ENCODE data around the gene MRPL20. TPM values are rescaled to one million over a fixed set of nuclear protein-coding genes. Genes with fewer than 3 reads are reported as not detected.

Gene MRPL20
- total and polyA plus RNA-seq, 9 of the 15 experiments (the other 6 are each of a cell fraction or from before 2014, with no cell fraction given): 180 to 671 (median 229) TPM

GRCh38 chr1:1402072-1402900, 4.8 kb downstream of the MRPL20 start:
- FAIRE-seq: peak; percentile 80
- peaks cover 78% of the 10 kb centered on the region for H3K36me3 ChIP-seq (ENCODE audit: control insufficient read depth, insufficient read depth, low read length)
- TF ChIP-seq ZNF764 (CRISPR knock-in tag; IDR thresholded peaks at IDR 0.05; ENCODE audit: low read depth): peak; percentile 90
- peak; percentile 29 to 53; a peak in 3 of 4 replicates for TF ChIP-seq RAD21 (CRISPR knock-in tag; conservative IDR thresholded peaks at IDR 0.05 in 1 of 2, IDR thresholded peaks at IDR 0.05 in 1 of 2)
- TF ChIP-seq ZC3H8 (IDR thresholded peaks at IDR 0.05): no peak
- TF ChIP-seq CBX1 (IDR thresholded peaks at IDR 0.05; ENCODE audit: low read depth): no peak
- peak; percentile 21; the same call in 1 of the 2 replicates for TF ChIP-seq CREB3L1 (IDR thresholded peaks at IDR 0.05; ENCODE audit: borderline replicate concordance, low read depth)
- TF ChIP-seq XRCC5 (IDR thresholded peaks at IDR 0.05; ENCODE audit: low read depth, low read length): peak; percentile 73; the same call in 1 of the 2 replicates
- TF ChIP-seq GABPB1 (CRISPR knock-in tag; IDR thresholded peaks at IDR 0.05): peak; percentile 39; the same call in 1 of the 2 replicates
- no peak for TF ChIP-seq PCBP1 (IDR thresholded peaks at IDR 0.05; ENCODE audit: low read depth, low read length, poor library complexity, severe bottlenecking)
- TF ChIP-seq ZNF511 (CRISPR knock-in tag; IDR thresholded peaks at IDR 0.05): peak; percentile 14; the same call in 1 of the 2 replicates
- TF ChIP-seq TEAD1 (CRISPR knock-in tag; IDR thresholded peaks at IDR 0.05): 0 out of 4 replicates have a peak, but pooled peaks of 1 of the 2 experiments have one; percentile 3
- no peak for TF ChIP-seq ZNF140 (CRISPR knock-in tag; IDR thresholded peaks at IDR 0.05)
- no peak for TF ChIP-seq FOXP4 (CRISPR knock-in tag; IDR thresholded peaks at IDR 0.05; ENCODE audit: borderline replicate concordance)
- TF ChIP-seq SMARCA4 (IDR thresholded peaks at IDR 0.05): no peak
- TF ChIP-seq MEF2D (tag; conservative IDR thresholded peaks at IDR 0.05; ENCODE audit: low read depth): 0 out of 2 replicates have a peak, but pooled peaks have one; percentile 9

More at GRCh38 chr1:1402072-1402900, 4.8 kb downstream of the MRPL20 start:
- WGBS (ENCODE audit: insufficient coverage, low coverage, missing lambda C conversion rate): 68% methylated on average over 20 of the region's 20 CpGs
- Histone ChIP-seq H3K4me2 (ENCODE audit: insufficient read depth, low read length) (no peak overlapping the region), H3K79me2 (ENCODE audit: control insufficient read depth, insufficient read depth, low read length) (peaks cover 84% of the 10 kb centered on the region), H3K27me3 (ENCODE audit: control insufficient read depth in 2 of 2, insufficient read depth in 2 of 2, low read length in 2 of 2) (no peaks in the 10 kb centered on the region), H2AFZ (ENCODE audit: low read depth, low read length) (no peak overlapping the region), H3K27ac (ENCODE audit: extremely low read depth, low read depth, low read length) (peak overlapping the region; percentile 24; the same call in 1 of the 3 replicates), H4K20me1 (replicated peaks; ENCODE audit: control insufficient read depth, insufficient read depth, low read length) (peaks cover 14% of the 10 kb centered on the region), H3K4me3 (no peak overlapping the region), H3K9me1 (ENCODE audit: control insufficient read depth, insufficient read depth, low read length) (peaks cover 8% of the 10 kb centered on the region), H3K9me3 (replicated peaks; ENCODE audit: control insufficient read depth, insufficient read depth, low read depth, low read length) (no peaks in the 10 kb centered on the region), H3K9ac (ENCODE audit: insufficient read depth in 1 of 2, low read depth in 2 of 2, low read length in 2 of 2) (peak overlapping the region in 1 of 2 experiments; percentile 61; a peak in 2 of 4 replicates), H3K4me1 (replicated peaks in 1 of 2; ENCODE audit: control insufficient read depth in 2 of 2, insufficient read depth in 2 of 2, low read length in 2 of 2) (peaks cover 28 to 68% of the 10 kb centered on the region in 2 experiments)
- ChIA-PET CTCF (ENCODE audit: low intra/inter-chr PET ratio) (interaction anchor here (1.1 kb wide), 1 partner anchor 50 kb away, joined by 3 read pairs; no protein-coding TSS in a partner anchor), POLR2A (interaction anchor here (0.6 to 1.7 kb wide), 13 partner anchors 8 to 356 kb away, joined by 3 to 8 read pairs (median 3); partner anchors contain the start of gene AURKAIP1)
- DNase-seq (ENCODE audit: extremely low read depth in 1 of 4, low spot score in 3 of 4) (peak in 3 of 4 experiments; percentile 47 to 82 (median 60)), ATAC-seq (peak; percentile 6; the same call in 2 of the 3 replicates)
- BruUV-seq (replicated peaks): no TSS peak
- intact Hi-C loops (cut with micrococcal nuclease): no loop called here
- in situ Hi-C loops (cut with MboI): no loop called here
